ENCODE measurements around the gene LRTM2. TPM values are rescaled to one million over a fixed set of nuclear protein-coding genes. Genes with fewer than 3 reads are reported as not detected.

The LRTM2 gene
- total RNA-seq, 1 experiment from 2014 or later = not detected

- DNase-seq (ENCODE audit: low read depth, low spot score) (no peak), ATAC-seq (no peak)
- Histone ChIP-seq H3K36me3 (ENCODE audit: control insufficient read depth, insufficient read depth, low read length) (no peaks in the 10 kb centered on the region), H3K4me3 (ENCODE audit: low read depth in 2 of 2, low read length in 2 of 2) (no peak overlapping the region), H3K27ac (ENCODE audit: low read length) (no peak overlapping the region), H3K27me3 (ENCODE audit: control insufficient read depth, insufficient read depth, low read length) (no peaks in the 10 kb centered on the region), H3K4me1 (ENCODE audit: control insufficient read depth, insufficient read depth, low read length) (no peaks in the 10 kb centered on the region), H3K9me3 (ENCODE audit: control insufficient read depth, insufficient read depth, low read depth, low read length) (no peaks in the 10 kb centered on the region)
- BruUV-seq (replicated peaks) = no TSS peak
- TF ChIP-seq TCF7L2 (IDR thresholded peaks at IDR 0.05; ENCODE audit: low read depth, low read length) = no peak
- no peak for TF ChIP-seq POLR2AphosphoS5 (IDR thresholded peaks at IDR 0.05; ENCODE audit: low read depth, low read length)
- no peak for TF ChIP-seq SIN3A (IDR thresholded peaks at IDR 0.05; ENCODE audit: borderline replicate concordance, insufficient read depth, low read depth, low read length)
- TF ChIP-seq REST (IDR thresholded peaks at IDR 0.05; ENCODE audit: insufficient read depth in 1 of 2, low read depth in 2 of 2, low read length in 1 of 2) = no peak
- no peak for TF ChIP-seq CTCF (IDR thresholded peaks at IDR 0.05)
- ChIA-PET POLR2A (no interaction called here), CTCF (interaction anchor here (0.7 kb wide), 1 partner anchor 13 kb away, joined by 3 read pairs; no protein-coding TSS in a partner anchor)
- in situ Hi-C loops (cut with HindIII; ENCODE audit: low pct_unique_long_range_greater_than_20kb, low sequenced_read_pairs) = no loop called here
- intact Hi-C loops (cut with micrococcal nuclease; ENCODE audit: unreplicated experiment) = no loop called here
Observed at GRCh38 chr12:1808798-1809480, 11.4 kb upstream of the LRTM2 start.

- in situ Hi-C loops (cut with HindIII; ENCODE audit: low pct_unique_long_range_greater_than_20kb, low sequenced_read_pairs) = no loop called here
- ATAC-seq (no peak), DNase-seq (ENCODE audit: low read depth, low spot score) (no peak)
- no peaks in the 10 kb centered on the region for H3K36me3 ChIP-seq (ENCODE audit: control insufficient read depth, insufficient read depth, low read length)
- BruUV-seq (replicated peaks) = no TSS peak
- H3K27me3 ChIP-seq (ENCODE audit: control insufficient read depth, insufficient read depth, low read length) = no peaks in the 10 kb centered on the region
- no peak overlapping the region for H3K4me3 ChIP-seq (ENCODE audit: low read depth in 2 of 2, low read length in 2 of 2)
- H3K27ac ChIP-seq (ENCODE audit: low read length) = no peak overlapping the region
- ChIA-PET POLR2A (no interaction called here), CTCF (no interaction called here)
- no peaks in the 10 kb centered on the region for H3K4me1 ChIP-seq (ENCODE audit: control insufficient read depth, insufficient read depth, low read length)
- intact Hi-C loops (cut with micrococcal nuclease; ENCODE audit: unreplicated experiment) = no loop called here
- TF ChIP-seq SIN3A (IDR thresholded peaks at IDR 0.05; ENCODE audit: borderline replicate concordance, insufficient read depth, low read depth, low read length) (no peak), POLR2AphosphoS5 (IDR thresholded peaks at IDR 0.05; ENCODE audit: low read depth, low read length) (no peak), REST (IDR thresholded peaks at IDR 0.05; ENCODE audit: insufficient read depth in 1 of 2, low read depth in 2 of 2, low read length in 1 of 2) (no peak), CTCF (IDR thresholded peaks at IDR 0.05) (no peak), TCF7L2 (IDR thresholded peaks at IDR 0.05; ENCODE audit: low read depth, low read length) (no peak)
- H3K9me3 ChIP-seq (ENCODE audit: control insufficient read depth, insufficient read depth, low read depth, low read length) = no peaks in the 10 kb centered on the region
Observed at GRCh38 chr12:1809591-1810190, 10.7 kb upstream of the LRTM2 start.
